ENCODE data around the gene TNPO2. TPM values are rescaled to one million over a fixed set of nuclear protein-coding genes. Genes with fewer than 3 reads are reported as not detected.
"Not testable (repeated sequence)": the region's sequence is repeated elsewhere in the genome, so short reads cannot be mapped to it uniquely, and the experiment has no call there.

TNPO2 gene
- polyA plus RNA-seq, 4 donors, result 60.5 to 82.1 (median 69.8) TPM

GRCh38 chr19:12745166-12745897, 21.6 kb upstream of the TNPO2 start:
- no peak for DNase-seq (ENCODE audit: low read depth in 4 of 4, low spot score in 3 of 4)

DNA sequence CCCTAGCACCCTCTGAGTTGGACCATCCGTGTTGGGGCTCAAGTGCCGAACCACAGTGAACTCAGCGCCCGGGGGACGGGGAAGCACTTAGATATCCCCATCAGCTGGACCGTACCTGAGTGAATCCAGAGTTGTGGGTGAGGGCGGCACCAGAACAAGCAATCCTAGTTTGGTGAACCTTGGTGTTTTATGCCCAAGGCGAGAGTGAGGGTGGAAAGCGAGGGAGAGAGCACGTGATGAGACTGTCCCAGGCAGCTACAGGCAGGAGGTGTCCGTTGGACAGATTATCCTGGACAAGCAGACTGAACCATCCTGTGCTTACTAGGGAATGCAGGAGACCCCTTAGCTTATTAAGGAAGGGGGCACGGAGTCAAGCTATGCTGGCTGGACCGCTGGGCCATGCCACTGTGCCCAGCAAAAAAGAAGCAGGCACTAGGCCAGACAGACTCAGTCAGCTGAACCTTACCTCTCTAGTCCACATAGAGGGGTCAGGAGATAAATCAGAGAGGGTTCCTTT, 14.2 kb upstream of the TNPO2 start:
- DNase-seq (ENCODE audit: low read depth in 4 of 4, low spot score in 3 of 4), result no peak

DNA sequence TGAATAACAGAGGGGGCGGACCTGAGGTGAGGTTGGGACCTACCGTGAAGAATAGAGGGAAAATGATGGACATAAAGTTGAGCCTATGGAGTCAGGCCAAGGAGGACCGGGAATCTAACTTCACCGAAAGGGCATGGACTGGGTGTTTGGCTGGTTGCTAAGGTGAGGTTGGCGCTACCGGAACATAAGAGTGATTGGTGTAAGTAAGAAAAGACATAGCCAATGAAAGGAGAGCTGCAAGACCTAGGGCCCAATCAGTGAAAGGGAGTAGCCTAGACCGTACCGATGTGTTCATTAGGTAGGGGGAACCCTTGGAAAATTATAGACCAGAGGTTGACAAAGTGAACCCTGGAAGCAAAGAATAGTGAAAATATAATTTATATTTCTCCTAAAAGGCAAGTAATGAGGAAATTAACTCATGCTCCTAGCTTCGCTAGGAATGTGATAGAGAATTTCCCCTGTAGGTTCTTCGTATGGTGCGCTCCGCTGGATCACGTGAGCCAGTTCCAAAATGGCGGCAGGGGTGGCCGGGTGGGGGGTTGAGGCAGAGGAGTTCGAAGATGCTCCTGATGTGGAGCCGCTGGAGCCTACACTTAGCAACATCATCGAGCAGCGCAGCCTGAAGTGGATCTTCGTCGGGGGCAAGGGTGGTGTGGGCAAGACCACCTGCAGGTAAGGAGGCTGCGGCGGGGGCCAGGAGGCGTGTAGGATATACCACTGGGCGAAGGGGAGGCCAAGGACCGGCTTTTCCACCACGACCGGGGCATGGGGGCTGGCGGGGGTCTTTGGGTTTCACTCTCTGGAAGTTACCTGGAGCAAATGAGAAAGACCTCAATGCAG, 13.5 kb upstream of the TNPO2 start, which contains the start of gene GET3:
Gene GET3, plus strand, starts transcription at position 503 of the 840 bp plus-strand sequence. Its CDS starts 9 bp downstream, at position 512.
- peak; percentile 95 to 99 (median 96) for DNase-seq (ENCODE audit: low read depth in 4 of 4, low spot score in 3 of 4)

GRCh38 chr19:12733369-12734214, 9.9 kb upstream of the TNPO2 start:
- no peak for DNase-seq (ENCODE audit: low read depth in 4 of 4, low spot score in 3 of 4)

DNA sequence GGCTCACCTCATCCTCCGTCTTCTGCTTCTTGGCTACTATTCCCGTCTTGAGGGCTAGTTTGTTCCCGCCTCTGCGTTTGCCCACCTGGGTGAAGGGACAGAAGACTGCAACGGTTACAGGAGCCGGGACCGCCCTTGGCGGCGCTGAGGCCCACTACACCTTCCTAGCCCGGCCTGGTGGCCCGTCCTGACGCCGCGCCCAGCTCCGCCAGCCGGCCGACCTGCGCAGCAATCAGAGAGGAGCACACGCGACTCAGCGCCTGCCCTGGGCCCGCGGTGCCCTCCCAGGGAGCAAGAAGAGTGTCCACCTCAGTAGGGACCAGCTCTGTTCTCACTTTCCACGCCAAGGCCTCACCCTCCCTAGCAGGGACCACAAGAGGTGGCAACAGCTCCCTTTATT, 7.6 kb upstream of the TNPO2 start:
- DNase-seq (ENCODE audit: low read depth in 4 of 4, low spot score in 3 of 4), result no peak

DNA sequence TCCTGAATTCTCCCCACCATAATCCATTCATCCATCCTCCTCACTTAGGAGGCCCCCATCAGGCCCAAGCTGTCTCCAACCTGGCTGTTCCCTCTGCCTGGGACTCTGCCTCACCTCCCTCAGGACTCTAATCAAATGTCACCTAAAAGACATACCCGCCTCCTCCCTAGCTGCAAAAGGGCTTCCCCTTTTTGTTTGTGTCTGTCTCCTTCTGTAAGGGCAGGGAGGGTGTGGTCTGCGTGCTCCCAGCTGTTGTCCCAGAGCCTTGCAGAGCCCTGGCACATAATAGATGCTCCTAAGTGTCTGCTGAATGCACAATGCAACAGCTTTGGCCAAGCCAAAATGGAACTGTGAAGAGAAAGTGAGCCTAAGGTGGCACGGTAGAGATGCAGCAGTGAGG, 6.3 kb upstream of the TNPO2 start:
- no peak for DNase-seq (ENCODE audit: low read depth in 4 of 4, low spot score in 3 of 4)

GRCh38 chr19:12727745-12728433, 4.2 kb upstream of the TNPO2 start:
- DNase-seq (ENCODE audit: low read depth in 4 of 4, low spot score in 3 of 4), result no peak

GRCh38 chr19:12726988-12727316, 3.2 kb upstream of the TNPO2 start:
- DNase-seq (ENCODE audit: low read depth in 4 of 4, low spot score in 3 of 4), result no peak

DNA sequence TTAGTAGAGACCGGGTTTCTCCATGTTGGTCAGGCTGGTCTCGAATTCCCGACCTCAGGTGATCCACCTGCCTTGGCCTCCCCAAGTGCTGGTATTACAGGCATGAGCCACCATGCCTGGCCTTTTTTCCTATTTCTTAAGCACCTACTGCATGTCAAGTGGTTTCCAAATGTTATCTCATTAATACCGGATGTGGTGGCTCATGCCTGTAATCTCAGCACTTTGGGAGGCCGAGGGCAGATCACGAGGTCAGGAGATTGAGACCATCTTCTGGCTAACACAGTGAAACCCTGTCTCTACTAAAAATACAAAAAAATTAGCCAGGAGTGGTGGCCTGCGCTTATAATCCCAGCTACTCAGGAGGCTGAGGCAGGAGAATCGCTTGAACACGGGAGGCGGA, 1.9 kb upstream of the TNPO2 start:
- not testable (repeated sequence) for DNase-seq (ENCODE audit: low read depth in 4 of 4, low spot score in 3 of 4)

DNA sequence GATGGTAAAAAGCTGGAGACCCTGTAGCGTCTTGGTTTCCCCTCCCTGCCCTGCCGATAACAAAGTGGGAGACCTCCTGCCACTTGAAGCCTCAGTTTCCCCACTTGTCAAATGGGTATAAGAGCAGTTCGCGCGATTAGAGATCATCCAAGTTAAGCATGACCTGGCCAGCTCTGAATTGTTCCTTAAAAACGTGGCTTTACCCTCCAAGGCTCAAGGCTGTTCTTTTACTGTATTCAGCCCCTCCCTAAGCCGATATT, 421 bp downstream of the TNPO2 start:
- DNase-seq (ENCODE audit: low read depth in 4 of 4, low spot score in 3 of 4), result no peak

- peak; percentile 95 to 98 (median 97) for DNase-seq (ENCODE audit: low read depth in 4 of 4, low spot score in 3 of 4)
Measured at GRCh38 chr19:12722566-12723380, 959 bp downstream of the TNPO2 start.

DNA sequence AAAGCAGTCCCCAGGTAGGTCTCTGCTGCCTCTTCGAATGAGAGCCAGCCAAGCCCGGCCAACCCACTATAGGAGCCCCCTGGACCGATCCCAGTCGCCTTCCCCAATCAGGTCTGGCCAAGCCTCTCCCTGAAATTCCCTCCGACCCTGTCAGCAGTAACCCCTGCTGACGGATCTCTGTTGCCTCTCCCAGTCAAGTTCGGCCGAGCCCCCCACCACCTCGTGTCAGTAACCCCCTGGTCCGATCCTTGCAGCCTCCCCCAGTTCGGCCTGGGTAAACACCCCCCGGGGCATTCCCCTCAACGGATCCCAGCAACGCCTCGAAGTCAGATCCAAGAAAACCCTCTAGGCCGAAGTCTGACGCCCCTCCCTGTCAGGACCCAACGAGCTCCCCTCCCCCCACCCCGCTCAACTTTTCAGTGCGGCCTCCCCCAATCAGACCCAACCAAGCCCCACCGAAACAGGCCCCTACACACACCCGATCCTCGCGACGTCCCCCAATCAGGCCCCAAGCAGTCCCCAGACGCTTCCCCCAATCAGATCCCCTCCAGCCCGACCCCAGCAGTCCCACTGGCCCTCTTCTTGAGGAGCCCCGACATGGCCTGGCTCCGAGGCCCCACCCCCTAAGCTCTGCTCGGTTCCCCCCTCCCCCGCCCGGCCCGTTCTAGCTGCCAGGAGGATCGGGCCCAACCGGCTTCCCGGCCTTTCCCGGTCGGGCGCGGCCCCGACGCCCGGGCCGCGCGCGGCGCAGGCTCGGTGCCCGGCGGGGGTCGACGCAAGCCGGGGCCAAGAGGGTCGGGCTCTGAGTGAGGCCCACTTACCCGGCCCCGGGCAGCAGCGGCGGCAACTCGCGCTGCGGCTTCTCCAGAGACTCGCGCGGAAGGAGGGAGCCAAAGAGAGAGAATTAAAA, 1.8 kb downstream of the TNPO2 start:
- DNase-seq (ENCODE audit: low read depth in 4 of 4, low spot score in 3 of 4), result peak in 1 of 4 donors; percentile 62

DNA sequence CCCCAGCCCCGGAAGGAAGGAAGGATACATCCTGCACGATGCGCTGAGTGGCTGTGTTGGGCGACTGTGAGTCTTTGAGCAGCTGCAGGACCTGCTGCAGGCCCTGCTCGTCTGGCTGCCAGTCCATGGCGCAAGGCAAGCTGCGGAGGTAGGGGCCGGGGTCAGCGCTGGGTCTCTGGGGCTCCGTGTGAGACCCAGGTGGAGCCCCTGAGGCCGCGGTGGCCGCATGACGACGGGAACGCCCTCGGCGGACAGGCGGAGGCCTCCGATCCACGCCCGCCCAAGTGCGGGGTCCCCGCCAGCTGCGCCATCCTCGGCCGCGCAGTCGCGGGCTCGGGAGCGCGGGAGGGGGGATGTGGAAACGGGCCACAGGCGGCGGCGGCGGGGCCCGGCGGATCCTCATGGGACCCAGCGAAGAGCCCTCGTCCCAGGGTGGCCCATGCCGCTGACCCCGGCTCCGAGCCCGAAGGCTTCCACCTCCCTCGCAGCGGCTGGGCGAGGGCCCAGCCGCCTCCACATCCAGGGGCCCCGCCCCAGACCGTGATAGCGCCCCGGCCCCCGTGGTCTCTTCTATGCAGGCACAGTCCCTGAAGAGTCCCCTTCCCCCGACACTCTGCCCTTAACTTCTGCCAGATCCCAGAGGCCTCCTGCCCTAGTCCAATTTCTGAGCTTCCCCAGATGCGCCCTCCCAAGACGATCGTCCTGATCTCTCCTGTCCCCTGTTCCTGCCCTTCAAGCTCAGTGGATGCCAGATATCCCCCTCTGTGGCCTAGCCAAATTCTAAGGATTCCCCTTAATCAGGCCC, 2.7 kb downstream of the TNPO2 start:
- no peak for DNase-seq (ENCODE audit: low read depth in 4 of 4, low spot score in 3 of 4)

DNA sequence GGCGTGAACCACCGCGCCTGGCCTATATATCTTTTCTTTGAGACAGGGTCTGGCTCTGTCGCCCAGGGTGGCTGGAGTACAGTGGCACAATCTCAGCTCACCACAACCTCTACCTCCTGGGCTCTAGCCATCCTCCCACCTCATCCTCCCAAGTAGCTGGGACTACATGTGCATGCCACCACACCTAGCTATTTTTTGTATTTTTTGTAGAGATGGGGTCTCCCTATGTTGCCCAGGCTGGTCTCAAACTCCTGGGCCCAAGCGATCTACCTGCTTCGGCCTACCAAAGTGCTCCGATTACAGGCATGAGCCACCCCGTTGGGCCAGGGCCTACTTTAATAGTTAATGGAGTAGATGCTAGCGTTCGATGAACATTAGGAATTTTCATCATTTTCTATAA, 3.4 kb downstream of the TNPO2 start:
- no peak for DNase-seq (ENCODE audit: low read depth in 4 of 4, low spot score in 3 of 4)

DNA sequence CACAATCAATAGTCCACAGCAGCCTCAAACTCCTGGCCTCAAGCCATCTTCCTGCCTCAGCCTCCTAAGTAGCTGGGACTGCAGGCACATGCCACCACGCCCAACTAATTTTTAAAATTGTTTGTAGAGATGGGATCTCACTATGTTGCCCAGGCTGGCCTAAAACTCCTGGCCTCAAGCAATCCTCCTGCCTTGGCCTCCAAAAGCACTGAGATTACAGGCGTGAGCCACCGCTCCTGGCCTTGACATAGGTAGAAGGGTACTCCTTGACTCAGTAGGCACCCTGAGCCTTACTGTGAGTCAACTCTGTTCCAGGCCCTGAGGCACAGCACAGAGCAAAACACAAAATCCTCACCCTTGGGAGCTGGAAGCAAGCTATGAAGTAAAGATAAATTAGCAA, 7.8 kb downstream of the TNPO2 start:
- DNase-seq (ENCODE audit: low read depth in 4 of 4, low spot score in 3 of 4), result no peak

DNA sequence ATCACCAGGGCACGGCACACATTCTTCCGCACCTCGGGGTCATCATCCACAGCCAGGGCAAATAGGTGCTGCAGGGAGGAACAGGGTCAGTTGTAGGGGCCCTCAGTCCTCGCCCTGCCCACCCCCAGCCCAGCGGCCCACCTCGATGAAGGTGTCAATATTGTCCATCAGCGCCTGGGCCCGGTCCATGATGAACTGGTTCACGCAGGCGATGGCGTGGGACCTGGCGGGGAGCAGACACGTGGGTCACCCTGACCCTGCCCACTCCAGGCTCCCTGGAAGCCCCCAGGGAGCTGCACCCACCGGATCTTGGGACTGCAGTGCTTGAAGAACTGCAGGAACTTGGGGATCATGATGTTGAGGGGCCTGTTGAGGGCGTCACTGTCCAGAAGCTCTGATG, 8.6 kb downstream of the TNPO2 start:
- DNase-seq (ENCODE audit: low read depth in 4 of 4, low spot score in 3 of 4), result no peak

- DNase-seq (ENCODE audit: low read depth in 4 of 4, low spot score in 3 of 4), result not testable (repeated sequence)
Measured at GRCh38 chr19:12713304-12713703, 10.4 kb downstream of the TNPO2 start.

GRCh38 chr19:12712077-12712476, 11.7 kb downstream of the TNPO2 start:
- DNase-seq (ENCODE audit: low read depth in 4 of 4, low spot score in 3 of 4), result not testable (repeated sequence)
